HepG2 (cell line): ENCODE measurements around the gene NFATC2. TPM values are rescaled to one million over a fixed set of nuclear protein-coding genes. Genes with fewer than 3 reads are reported as not detected.

ENCODE experiments used
- ESRRA ChIP-seq: sonication (generic); formaldehyde crosslinking; IDR thresholded peaks from 2 replicates; pipeline ENCODE4 v1.5.1; 2020; ENCODE audit warnings: mild to moderate bottlenecking, low read depth, missing genetic modification reagents
- FOXJ3 ChIP-seq: sonication (generic); formaldehyde crosslinking; IDR thresholded peaks from 2 replicates; pipeline ENCODE4 v1.4.0; 2020; ENCODE audit warnings: missing genetic modification reagents, mild to moderate bottlenecking, borderline replicate concordance
- GABPA ChIP-seq, 2 experiments: IDR thresholded peaks; 2 replicates each; pipeline ENCODE4 v1.6.1; 2011 to 2016; ENCODE audit warnings: low read depth in 2 of 2, low read length in 1 of 2, missing biosample characterization in 1 of 2, missing genetic modification characterization in 1 of 2
- HOXA7 ChIP-seq: sonication (generic); formaldehyde crosslinking; IDR thresholded peaks from 2 replicates; pipeline ENCODE4 v1.8.1; 2022; ENCODE audit warnings: mild to moderate bottlenecking, missing genetic modification reagents, moderate library complexity
- IKZF5 ChIP-seq: IDR thresholded peaks from 2 replicates; pipeline ENCODE4 v1.6.1; 2018; ENCODE audit warnings: missing genetic modification reagents, mild to moderate bottlenecking, missing compliant biosample characterization
- NFE2L2 ChIP-seq: fragments of 150-350 bp; IDR thresholded peaks from 2 replicates; pipeline ENCODE4 v1.6.1; 2014; ENCODE audit warnings: low read length
- POLR2A ChIP-seq, 2 experiments: IDR thresholded peaks; 2 replicates each; pipeline ENCODE4 v1.6.1; 2011; ENCODE audit warnings: low read depth in 2 of 2, low read length in 2 of 2, mild to moderate bottlenecking in 1 of 2, moderate library complexity in 1 of 2; ENCODE audit not compliant: insufficient read depth in 1 of 2
- SALL1 ChIP-seq: sonication (generic); formaldehyde crosslinking; IDR thresholded peaks from 2 replicates; pipeline ENCODE4 v1.8.0; 2022; ENCODE audit warnings: mild to moderate bottlenecking, missing genetic modification reagents
- SMYD3 ChIP-seq: sonication (generic); formaldehyde crosslinking; IDR thresholded peaks from 2 replicates; pipeline ENCODE4 v1.8.1; 2023; ENCODE audit warnings: mild to moderate bottlenecking, missing genetic modification reagents
- TCF7L2 ChIP-seq: IDR thresholded peaks from 2 replicates; pipeline ENCODE4 v1.6.1; 2011; ENCODE audit warnings: mild to moderate bottlenecking, low read depth, low read length, moderate library complexity
- ZBTB33 ChIP-seq: sonication (generic); formaldehyde crosslinking; IDR thresholded peaks from 2 replicates; pipeline ENCODE4 v1.4.0; 2020; ENCODE audit warnings: missing genetic modification reagents
- ZFP82 ChIP-seq: sonication (generic); formaldehyde crosslinking; IDR thresholded peaks from 2 replicates; pipeline ENCODE4 v1.5.1; 2020; ENCODE audit warnings: mild to moderate bottlenecking, missing genetic modification reagents, borderline replicate concordance
- ZFX ChIP-seq: sonication (generic); formaldehyde crosslinking; IDR thresholded peaks from 2 replicates; pipeline ENCODE4 v1.4.0; 2020; ENCODE audit warnings: mild to moderate bottlenecking, low read depth, missing genetic modification reagents, moderate library complexity
- ZNF563 ChIP-seq: sonication (generic); formaldehyde crosslinking; IDR thresholded peaks from 2 replicates; pipeline ENCODE4 v1.8.0; 2022; ENCODE audit warnings: mild to moderate bottlenecking, moderate library complexity, missing genetic modification reagents
- ZNF644 ChIP-seq: IDR thresholded peaks from 2 replicates; pipeline ENCODE4 v1.6.1; 2016; ENCODE audit warnings: low read depth
- ZNF775 ChIP-seq: sonication (generic); formaldehyde crosslinking; IDR thresholded peaks from 2 replicates; pipeline ENCODE4 v1.4.0; 2020; ENCODE audit warnings: missing genetic modification reagents, mild to moderate bottlenecking, moderate library complexity, borderline replicate concordance
- ZNF878 ChIP-seq: sonication (generic); formaldehyde crosslinking; IDR thresholded peaks from 2 replicates; pipeline ENCODE4 v1.8.1; 2023; ENCODE audit warnings: mild to moderate bottlenecking, missing genetic modification reagents, moderate library complexity
- polyA plus RNA-seq, 8 experiments: library from polyadenylated mRNA; depleted of rRNA in 3 of 8; stranded (reverse) in 7 of 8; unstranded in 1 of 8; fragments of >200 nt; fragmentation: Illumina TruSeq in 4 of 8; extraction: Trizol in 4 of 8; gene quantifications; 2 replicates each; pipeline versions ENCODE4 v1.2.1 to v1.2.3, GENCODE V29; 2011 to 2016; ENCODE audit warnings: low read depth in 4 of 8, missing spikeins in 1 of 8, mixed read lengths in 1 of 8; ENCODE audit not compliant: insufficient read depth in 1 of 8
- total RNA-seq, 5 experiments: library from RNA; depleted of rRNA; stranded (reverse); fragments of >200 nt; fragmentation: Illumina TruSeq; extraction: Trizol; gene quantifications; 2 replicates each; pipeline ENCODE4 v1.2.3, GENCODE V29; 2016; ENCODE audit warnings: low read depth in 1 of 5
- TF ChIP-seq, protein P1 (sequence below): IDR thresholded peaks from 2 replicates; pipeline ENCODE4 v1.6.1; 2016; ENCODE audit warnings: mild to moderate bottlenecking
- TF ChIP-seq, protein P2 (sequence below): sonication (generic); formaldehyde crosslinking; conservative IDR thresholded peaks from 2 replicates; pipeline ENCODE4 v1.8.0; 2022; ENCODE audit warnings: mild to moderate bottlenecking, moderate library complexity, missing genetic modification reagents
- TF ChIP-seq, protein P3 (sequence below): sonication (generic); formaldehyde crosslinking; IDR thresholded peaks from 2 replicates; pipeline ENCODE4 v1.4.0; 2020; ENCODE audit warnings: missing genetic modification reagents

NFATC2 gene
- total and polyA plus RNA-seq, 2 of the 13 experiments (the other 11 are each of a cell fraction or from before 2014, with no cell fraction given), result 1.9 to 3.3 TPM

GRCh38 chr20:51563486-51564332 lies 21.2 kb upstream of the NFATC2 start (continued):
- TF ChIP-seq, protein P1, sequence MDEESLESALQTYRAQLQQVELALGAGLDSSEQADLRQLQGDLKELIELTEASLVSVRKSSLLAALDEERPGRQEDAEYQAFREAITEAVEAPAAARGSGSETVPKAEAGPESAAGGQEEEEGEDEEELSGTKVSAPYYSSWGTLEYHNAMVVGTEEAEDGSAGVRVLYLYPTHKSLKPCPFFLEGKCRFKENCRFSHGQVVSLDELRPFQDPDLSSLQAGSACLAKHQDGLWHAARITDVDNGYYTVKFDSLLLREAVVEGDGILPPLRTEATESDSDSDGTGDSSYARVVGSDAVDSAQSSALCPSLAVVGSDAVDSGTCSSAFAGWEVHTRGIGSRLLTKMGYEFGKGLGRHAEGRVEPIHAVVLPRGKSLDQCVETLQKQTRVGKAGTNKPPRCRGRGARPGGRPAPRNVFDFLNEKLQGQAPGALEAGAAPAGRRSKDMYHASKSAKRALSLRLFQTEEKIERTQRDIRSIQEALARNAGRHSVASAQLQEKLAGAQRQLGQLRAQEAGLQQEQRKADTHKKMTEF (CRISPR knock-in tag), result 0 out of 2 replicates have a peak, but pooled peaks have one; percentile 31
- TF ChIP-seq POLR2A (IDR thresholded peaks at IDR 0.05; ENCODE audit: insufficient read depth in 1 of 2, low read depth in 2 of 2, low read length in 2 of 2) (no peak; a peak in 1 of 4 replicates), ZNF644 (no peak), ZFX (CRISPR knock-in tag) (peak; percentile 29; the same call in 1 of the 2 replicates), TCF7L2 (no peak), SMYD3 (CRISPR knock-in tag) (no peak), ZBTB33 (CRISPR knock-in tag) (no peak), FOXJ3 (no peak), ZNF878 (CRISPR knock-in tag) (no peak), IKZF5 (no peak), SALL1 (CRISPR knock-in tag) (peak; percentile 87), ZNF775 (CRISPR knock-in tag) (no peak), GABPA (IDR thresholded peaks at IDR 0.05; ENCODE audit: low read depth, low read length) (no peak), GABPA (CRISPR knock-in tag; IDR thresholded peaks at IDR 0.05; ENCODE audit: low read depth) (no peak), ZFP82 (CRISPR knock-in tag) (no peak), HOXA7 (CRISPR knock-in tag) (no peak), ZNF563 (CRISPR knock-in tag) (no peak; the same call in 1 of the 2 replicates), ESRRA (no peak), NFE2L2 (no peak)
- TF ChIP-seq, protein P2, sequence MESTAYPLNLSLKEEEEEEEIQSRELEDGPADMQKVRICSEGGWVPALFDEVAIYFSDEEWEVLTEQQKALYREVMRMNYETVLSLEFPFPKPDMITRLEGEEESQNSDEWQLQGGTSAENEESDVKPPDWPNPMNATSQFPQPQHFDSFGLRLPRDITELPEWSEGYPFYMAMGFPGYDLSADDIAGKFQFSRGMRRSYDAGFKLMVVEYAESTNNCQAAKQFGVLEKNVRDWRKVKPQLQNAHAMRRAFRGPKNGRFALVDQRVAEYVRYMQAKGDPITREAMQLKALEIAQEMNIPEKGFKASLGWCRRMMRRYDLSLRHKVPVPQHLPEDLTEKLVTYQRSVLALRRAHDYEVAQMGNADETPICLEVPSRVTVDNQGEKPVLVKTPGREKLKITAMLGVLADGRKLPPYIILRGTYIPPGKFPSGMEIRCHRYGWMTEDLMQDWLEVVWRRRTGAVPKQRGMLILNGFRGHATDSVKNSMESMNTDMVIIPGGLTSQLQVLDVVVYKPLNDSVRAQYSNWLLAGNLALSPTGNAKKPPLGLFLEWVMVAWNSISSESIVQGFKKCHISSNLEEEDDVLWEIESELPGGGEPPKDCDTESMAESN (CRISPR knock-in tag), result no peak
- TF ChIP-seq, protein P3, sequence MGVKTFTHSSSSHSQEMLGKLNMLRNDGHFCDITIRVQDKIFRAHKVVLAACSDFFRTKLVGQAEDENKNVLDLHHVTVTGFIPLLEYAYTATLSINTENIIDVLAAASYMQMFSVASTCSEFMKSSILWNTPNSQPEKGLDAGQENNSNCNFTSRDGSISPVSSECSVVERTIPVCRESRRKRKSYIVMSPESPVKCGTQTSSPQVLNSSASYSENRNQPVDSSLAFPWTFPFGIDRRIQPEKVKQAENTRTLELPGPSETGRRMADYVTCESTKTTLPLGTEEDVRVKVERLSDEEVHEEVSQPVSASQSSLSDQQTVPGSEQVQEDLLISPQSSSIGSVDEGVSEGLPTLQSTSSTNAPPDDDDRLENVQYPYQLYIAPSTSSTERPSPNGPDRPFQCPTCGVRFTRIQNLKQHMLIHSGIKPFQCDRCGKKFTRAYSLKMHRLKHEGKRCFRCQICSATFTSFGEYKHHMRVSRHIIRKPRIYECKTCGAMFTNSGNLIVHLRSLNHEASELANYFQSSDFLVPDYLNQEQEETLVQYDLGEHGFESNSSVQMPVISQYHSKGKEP, result no peak
